HG02970 (cell line): ENCODE data around the gene TCTA.

ENCODE experiments used
- ATAC-seq: cut with Tn5 transposase; IDR thresholded peaks from one replicate; pipeline ENCODE4 v1.9.1; 2021; ENCODE audit warnings: mild to moderate bottlenecking, moderate library complexity, moderate number of reproducible peaks; ENCODE audit not compliant: unreplicated experiment, low FRiP score

Gene TCTA

DNA sequence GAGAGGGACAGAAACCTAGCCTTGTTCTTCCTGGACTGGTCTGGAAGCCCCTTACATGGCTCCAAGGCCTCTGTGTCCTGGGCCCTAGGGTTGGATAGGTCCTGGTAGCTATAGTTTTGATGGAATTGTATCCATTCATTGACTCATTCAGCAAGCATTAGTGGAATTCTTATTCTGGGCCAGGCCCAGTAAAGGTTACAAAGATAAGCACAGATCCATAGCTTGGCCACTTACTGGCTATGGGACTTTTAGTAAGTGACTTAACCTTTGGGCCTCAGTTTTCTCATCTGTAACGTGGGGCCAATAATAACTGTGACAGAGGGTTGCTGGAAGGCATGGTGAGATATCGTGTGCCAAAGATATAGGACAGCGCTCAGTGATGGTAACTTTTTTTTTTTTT is 44.2 kb downstream of the TCTA start:
- ATAC-seq = no peak

DNA sequence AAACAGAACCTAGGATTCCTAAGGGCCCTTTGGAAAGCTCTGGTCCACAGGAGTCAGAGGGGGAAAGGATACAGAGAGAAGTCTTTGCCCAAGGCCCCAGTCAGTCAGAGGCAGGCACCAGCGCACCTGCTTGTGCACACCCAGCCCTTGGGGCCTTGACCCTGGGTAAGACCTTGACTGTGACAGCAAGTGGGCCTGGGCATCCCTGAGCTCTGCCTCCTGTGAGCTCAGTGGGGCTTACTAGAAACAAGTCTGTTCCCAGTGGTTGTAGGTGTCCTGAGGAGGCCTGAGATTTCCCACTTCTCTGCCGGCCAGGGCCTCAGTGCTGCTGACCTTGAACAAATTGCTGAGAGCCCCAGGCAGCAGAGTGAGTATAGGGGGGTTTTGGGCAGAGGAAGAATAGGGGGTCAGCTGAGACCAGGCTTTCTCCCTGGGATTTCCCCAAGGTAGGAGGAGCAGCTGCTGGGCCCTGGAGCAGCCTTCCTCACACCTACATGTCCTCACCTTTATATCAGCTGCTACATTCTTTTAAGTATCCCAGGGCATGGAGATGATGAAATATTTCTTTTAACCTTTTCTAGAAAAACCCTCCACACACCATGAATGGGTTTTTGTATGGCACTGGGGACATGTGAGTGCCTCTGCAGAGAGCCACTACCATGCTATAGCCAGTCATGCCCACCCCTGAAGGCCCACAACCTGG is 48.1 kb downstream of the TCTA start:
- ATAC-seq = no peak

DNA sequence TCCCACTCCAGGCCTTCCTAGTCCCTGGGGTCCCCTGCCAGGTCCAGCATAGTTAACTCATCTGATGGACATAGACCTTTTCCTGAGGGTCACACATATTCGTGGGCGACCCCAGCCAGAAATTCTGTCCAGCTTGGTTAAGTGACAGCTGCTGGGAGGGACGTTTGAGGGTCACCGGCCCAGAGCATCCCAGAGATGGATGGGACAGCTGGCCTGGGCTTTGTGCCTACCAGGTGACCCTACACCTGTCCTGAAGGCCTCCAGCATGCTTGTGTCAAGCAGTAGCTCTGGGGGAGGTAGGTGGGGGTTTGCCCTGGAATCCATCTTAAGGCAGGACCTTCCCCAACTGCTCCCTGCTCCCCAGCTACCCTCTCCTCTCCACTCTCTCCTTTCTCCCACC is 48.7 kb downstream of the TCTA start:
- ATAC-seq = no peak

DNA sequence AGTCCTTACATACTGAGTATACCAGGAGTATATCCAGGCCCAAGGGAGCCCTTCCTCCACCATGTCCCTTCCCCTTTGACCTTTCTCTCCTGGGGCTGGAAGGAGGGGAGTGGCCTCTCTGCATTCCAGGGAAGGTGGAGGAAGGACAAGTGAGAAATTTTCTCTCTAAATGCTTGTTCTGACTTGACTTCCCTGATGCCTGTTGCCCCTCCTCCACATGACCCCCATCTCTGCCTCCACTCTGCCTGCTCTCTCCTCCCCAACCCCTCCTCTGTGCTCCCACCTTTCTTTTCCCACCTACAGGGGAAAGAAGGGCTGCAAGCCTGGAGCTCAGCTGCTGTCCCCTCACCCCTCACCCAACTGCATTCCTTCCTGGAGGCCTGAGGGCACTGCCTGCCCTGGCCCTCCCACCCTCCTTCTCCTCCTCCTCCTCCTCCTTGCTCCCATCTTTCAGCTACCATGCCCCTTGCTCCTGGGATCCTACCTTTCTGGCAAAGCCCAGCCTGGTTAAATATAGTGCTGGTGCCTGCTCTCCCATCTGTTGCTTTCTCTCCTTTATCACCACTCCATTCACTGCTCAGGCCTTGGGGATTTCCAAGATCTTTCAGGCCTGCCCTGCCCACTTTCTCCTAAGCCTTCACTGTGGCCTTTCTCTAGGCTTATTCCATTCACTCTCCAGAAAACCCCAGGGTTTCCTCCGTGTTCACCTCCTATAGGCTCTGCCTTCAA is 49.4 kb downstream of the TCTA start:
- no peak for ATAC-seq

DNA sequence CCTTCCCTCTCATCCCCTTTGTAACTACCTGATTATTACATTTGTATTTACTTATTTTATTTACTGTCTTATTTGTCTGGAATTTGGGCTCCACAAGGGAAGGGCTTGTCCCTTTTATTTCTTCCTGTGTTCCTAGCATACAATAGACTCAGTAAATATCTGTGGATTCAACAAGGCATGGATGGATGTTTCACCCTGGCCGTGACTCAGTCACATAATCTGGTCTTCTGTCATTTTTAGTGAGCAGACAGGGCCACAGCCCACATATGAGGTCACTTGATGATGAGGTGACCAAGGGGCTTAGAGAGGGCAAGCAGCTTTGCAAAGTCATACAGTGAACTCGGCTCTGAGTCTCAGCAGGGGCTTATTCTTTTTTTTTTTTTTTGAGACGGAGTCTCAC is 50.0 kb downstream of the TCTA start:
- ATAC-seq = no peak

DNA sequence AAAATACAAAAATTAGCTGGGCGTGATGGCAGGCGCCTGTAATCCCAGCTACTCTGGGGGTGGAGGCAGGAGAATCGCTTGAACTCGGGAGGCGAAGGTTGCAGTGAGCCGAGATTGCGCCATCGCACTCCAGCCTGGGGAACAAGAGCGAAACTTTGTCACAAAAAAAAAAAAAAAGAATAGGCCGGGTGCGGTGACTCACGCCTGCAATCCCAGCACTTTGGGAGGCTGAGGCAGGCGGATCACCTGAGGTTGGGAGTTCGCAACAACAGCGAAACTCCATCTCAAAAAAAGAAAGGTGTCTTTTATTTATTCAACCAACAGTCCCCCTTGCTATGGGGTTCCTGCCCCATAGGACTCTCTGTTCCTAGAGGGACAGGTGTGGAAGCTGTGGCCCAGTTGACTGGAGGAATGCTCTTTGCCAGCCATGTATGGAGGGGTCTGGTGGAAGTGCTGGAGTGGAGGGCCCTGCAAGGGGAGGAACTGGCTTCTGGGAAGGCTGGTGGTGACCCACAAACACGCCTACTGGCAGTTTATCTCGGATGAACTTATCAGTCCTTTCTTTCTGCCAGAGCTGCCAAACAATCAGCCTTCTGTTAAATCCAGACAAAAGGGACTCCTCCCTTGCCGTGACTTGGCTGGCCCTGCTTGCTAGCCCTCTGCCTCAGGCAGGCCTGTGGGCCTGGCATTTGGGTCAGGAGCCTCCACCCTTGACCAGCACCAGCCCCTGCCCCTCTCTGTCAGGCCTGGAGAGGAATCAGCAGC is 53.2 kb downstream of the TCTA start:
- no peak for ATAC-seq
